Measurements from ENCODE around the gene CDCA7L. TPM values are rescaled to one million over a fixed set of nuclear protein-coding genes. Genes with fewer than 3 reads are reported as not detected.
"Not testable (repeated sequence)": the region's sequence is repeated elsewhere in the genome, so short reads cannot be mapped to it uniquely, and the experiment has no call there.

Gene CDCA7L
- total and polyA plus RNA-seq, 4 donors, result 2.2 to 22.6 (median 5.4) TPM

DNA sequence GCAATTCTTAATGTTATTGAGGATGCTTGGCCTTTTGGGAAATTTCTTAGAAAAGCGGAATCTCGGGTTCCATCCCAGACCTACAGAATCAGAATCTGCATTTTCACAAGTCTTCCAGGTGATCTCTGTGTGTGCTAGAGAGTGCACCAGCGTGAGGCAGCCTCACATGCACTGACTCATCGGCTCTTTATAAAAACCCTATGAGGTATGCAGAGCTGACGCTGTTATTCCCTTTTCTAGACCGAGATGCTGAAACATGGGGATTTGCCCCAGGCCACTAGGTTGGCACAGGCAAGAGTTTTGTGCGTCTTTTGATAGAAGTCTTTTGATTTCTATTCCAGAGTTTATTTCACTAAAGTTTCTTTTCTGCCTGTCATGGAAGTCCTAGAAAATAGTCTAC is 61.2 kb downstream of the CDCA7L start:
- no peak for DNase-seq (ENCODE audit: low spot score)
- TF ChIP-seq HNF4G (IDR thresholded peaks at IDR 0.05) (no peak), GABPA (IDR thresholded peaks at IDR 0.05 in 1 of 2, conservative IDR thresholded peaks at IDR 0.05 in 1 of 2) (no peak), FOXA1 (IDR thresholded peaks at IDR 0.05) (no peak)
- TF ChIP-seq, protein P1, sequence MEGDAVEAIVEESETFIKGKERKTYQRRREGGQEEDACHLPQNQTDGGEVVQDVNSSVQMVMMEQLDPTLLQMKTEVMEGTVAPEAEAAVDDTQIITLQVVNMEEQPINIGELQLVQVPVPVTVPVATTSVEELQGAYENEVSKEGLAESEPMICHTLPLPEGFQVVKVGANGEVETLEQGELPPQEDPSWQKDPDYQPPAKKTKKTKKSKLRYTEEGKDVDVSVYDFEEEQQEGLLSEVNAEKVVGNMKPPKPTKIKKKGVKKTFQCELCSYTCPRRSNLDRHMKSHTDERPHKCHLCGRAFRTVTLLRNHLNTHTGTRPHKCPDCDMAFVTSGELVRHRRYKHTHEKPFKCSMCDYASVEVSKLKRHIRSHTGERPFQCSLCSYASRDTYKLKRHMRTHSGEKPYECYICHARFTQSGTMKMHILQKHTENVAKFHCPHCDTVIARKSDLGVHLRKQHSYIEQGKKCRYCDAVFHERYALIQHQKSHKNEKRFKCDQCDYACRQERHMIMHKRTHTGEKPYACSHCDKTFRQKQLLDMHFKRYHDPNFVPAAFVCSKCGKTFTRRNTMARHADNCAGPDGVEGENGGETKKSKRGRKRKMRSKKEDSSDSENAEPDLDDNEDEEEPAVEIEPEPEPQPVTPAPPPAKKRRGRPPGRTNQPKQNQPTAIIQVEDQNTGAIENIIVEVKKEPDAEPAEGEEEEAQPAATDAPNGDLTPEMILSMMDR (IDR thresholded peaks at IDR 0.05; ENCODE audit: low read depth, low read length, missing input control), result no peak

GRCh38 chr7:21883501-21883900 is 62.2 kb downstream of the CDCA7L start:
- H3K27me3 ChIP-seq (ENCODE audit: control insufficient read depth in 4 of 4, insufficient read depth in 4 of 4, low read length in 3 of 4); H3K9me3 ChIP-seq (ENCODE audit: control insufficient read depth in 4 of 4, low read length in 3 of 4); H3K36me3 ChIP-seq (ENCODE audit: control insufficient read depth in 4 of 4, insufficient read depth in 3 of 4, low read depth in 1 of 4, low read length in 3 of 4); H3K4me1 ChIP-seq (ENCODE audit: control insufficient read depth in 4 of 4, insufficient read depth in 4 of 4, low read length in 3 of 4); H3K4me3 ChIP-seq (ENCODE audit: low read depth in 1 of 3, low read length in 3 of 3); H3K9ac ChIP-seq (ENCODE audit: low read depth in 1 of 2, low read length in 2 of 2); H3K27ac ChIP-seq (ENCODE audit: low read depth in 1 of 2, low read length in 2 of 2); DNase-seq (ENCODE audit: low spot score): not testable (repeated sequence)
- WGBS, result 97% methylated on average over 2 of the region's 2 CpGs

More for the DNA sequence above, 61.2 kb downstream of the CDCA7L start:
- Histone ChIP-seq H3K27me3 (ENCODE audit: control insufficient read depth in 4 of 4, insufficient read depth in 4 of 4, low read length in 3 of 4) (no peaks in the 10 kb centered on the region), H3K9me3 (ENCODE audit: control insufficient read depth in 4 of 4, low read length in 3 of 4) (no peaks in the 10 kb centered on the region), H3K27ac (ENCODE audit: low read depth in 1 of 2, low read length in 2 of 2) (no peak overlapping the region), H3K36me3 (ENCODE audit: control insufficient read depth in 4 of 4, insufficient read depth in 3 of 4, low read depth in 1 of 4, low read length in 3 of 4) (no peaks in the 10 kb centered on the region), H3K4me1 (ENCODE audit: control insufficient read depth in 4 of 4, insufficient read depth in 4 of 4, low read length in 3 of 4) (no peaks in the 10 kb centered on the region), H3K4me3 (ENCODE audit: low read depth in 1 of 3, low read length in 3 of 3) (no peak overlapping the region), H3K9ac (ENCODE audit: low read depth in 1 of 2, low read length in 2 of 2) (no peak overlapping the region)
- WGBS, result 96% methylated on average over 7 of the region's 7 CpGs

GRCh38 chr7:21883069-21883468 is 62.6 kb downstream of the CDCA7L start:
- Histone ChIP-seq H3K4me1 (ENCODE audit: control insufficient read depth in 4 of 4, insufficient read depth in 4 of 4, low read length in 3 of 4) (no peaks in the 10 kb centered on the region), H3K27me3 (ENCODE audit: control insufficient read depth in 4 of 4, insufficient read depth in 4 of 4, low read length in 3 of 4) (no peaks in the 10 kb centered on the region), H3K9me3 (ENCODE audit: control insufficient read depth in 4 of 4, low read length in 3 of 4) (no peaks in the 10 kb centered on the region), H3K36me3 (ENCODE audit: control insufficient read depth in 4 of 4, insufficient read depth in 3 of 4, low read depth in 1 of 4, low read length in 3 of 4) (no peaks in the 10 kb centered on the region), H3K4me3 (ENCODE audit: low read depth in 1 of 3, low read length in 3 of 3) (no peak overlapping the region), H3K27ac (ENCODE audit: low read depth in 1 of 2, low read length in 2 of 2) (no peak overlapping the region), H3K9ac (ENCODE audit: low read depth in 1 of 2, low read length in 2 of 2) (no peak overlapping the region)
- TF ChIP-seq HNF4A (conservative IDR thresholded peaks at IDR 0.05) (no peak), YY1 (IDR thresholded peaks at IDR 0.05) (no peak), GABPA (IDR thresholded peaks at IDR 0.05 in 1 of 2, conservative IDR thresholded peaks at IDR 0.05 in 1 of 2) (no peak), ZBTB33 (IDR thresholded peaks at IDR 0.05) (no peak)
- WGBS, result 99% methylated on average over 3 of the region's 3 CpGs
- DNase-seq (ENCODE audit: low spot score), result no peak

DNA sequence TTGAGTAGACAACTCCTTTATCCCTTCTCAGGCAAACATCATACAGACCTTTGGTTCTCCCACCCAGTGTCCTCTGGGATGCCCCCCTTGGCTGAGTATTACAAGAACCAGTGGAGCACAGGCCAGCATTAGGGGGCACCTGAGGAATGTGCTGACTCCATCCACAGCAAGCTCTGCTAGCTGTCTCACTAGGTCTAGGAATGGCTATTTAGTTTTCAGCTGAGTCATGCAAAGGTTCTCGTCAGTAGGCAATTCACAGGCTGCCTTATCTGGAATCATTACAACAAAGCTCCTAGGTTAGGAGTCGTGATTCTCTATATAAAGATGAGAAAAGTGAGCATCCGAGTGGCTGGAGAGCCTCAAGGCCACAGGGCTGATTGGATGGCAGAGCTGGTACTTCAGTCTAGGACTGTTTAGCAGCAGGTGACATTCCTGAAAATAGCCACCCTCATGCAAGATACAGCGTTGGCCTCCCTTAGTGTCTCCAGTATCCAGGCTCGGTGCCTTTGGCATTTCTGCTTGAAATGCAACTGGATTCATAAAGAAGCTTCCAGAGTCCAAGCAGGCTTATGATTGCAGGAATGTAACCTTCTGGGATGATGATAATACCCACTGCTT is 75.8 kb downstream of the CDCA7L start:
- no peak for DNase-seq (ENCODE audit: low spot score)
- no peak overlapping the region for H3K9ac ChIP-seq (ENCODE audit: low read depth in 1 of 2, low read length in 2 of 2)
- no peaks in the 10 kb centered on the region for H3K36me3 ChIP-seq (ENCODE audit: control insufficient read depth in 4 of 4, insufficient read depth in 3 of 4, low read depth in 1 of 4, low read length in 3 of 4)
- 78% methylated on average over 5 of the region's 5 CpGs for WGBS
- H3K27ac ChIP-seq (ENCODE audit: low read depth in 1 of 2, low read length in 2 of 2), result no peak overlapping the region
- no peaks in the 10 kb centered on the region for H3K9me3 ChIP-seq (ENCODE audit: control insufficient read depth in 4 of 4, low read length in 3 of 4)
- no peaks in the 10 kb centered on the region for H3K4me1 ChIP-seq (ENCODE audit: control insufficient read depth in 4 of 4, insufficient read depth in 4 of 4, low read length in 3 of 4)
- H3K27me3 ChIP-seq (ENCODE audit: control insufficient read depth in 4 of 4, insufficient read depth in 4 of 4, low read length in 3 of 4), result no peaks in the 10 kb centered on the region
- H3K4me3 ChIP-seq (ENCODE audit: low read depth in 1 of 3, low read length in 3 of 3), result no peak overlapping the region
- TF ChIP-seq YY1 (IDR thresholded peaks at IDR 0.05) (no peak), RAD21 (IDR thresholded peaks at IDR 0.05) (no peak), HNF4A (conservative IDR thresholded peaks at IDR 0.05) (no peak), GABPA (IDR thresholded peaks at IDR 0.05 in 1 of 2, conservative IDR thresholded peaks at IDR 0.05 in 1 of 2) (no peak), TAF1 (conservative IDR thresholded peaks at IDR 0.05) (no peak), ZBTB33 (IDR thresholded peaks at IDR 0.05) (no peak), FOXA2 (IDR thresholded peaks at IDR 0.05) (no peak), MAX (IDR thresholded peaks at IDR 0.05) (no peak), ATF3 (IDR thresholded peaks at IDR 0.05) (no peak), FOXA1 (IDR thresholded peaks at IDR 0.05) (no peak), RXRA (IDR thresholded peaks at IDR 0.05) (no peak)
- TF ChIP-seq, protein P1 (IDR thresholded peaks at IDR 0.05; ENCODE audit: low read depth, low read length, missing input control), result no peak

Data from liver (tissue), 9 donors.